Left colon (tissue), 2 donors: ENCODE results near the gene PPDPF. TPM values are rescaled to one million over a fixed set of nuclear protein-coding genes. Genes with fewer than 3 reads are reported as not detected.

Experiments used
- ATAC-seq: fragments of 200-7000 bp; cut with Tn5 transposase; one replicate; pipeline ENCODE4 v1.9.1; 2020; ENCODE audit warnings: mild to moderate bottlenecking, moderate library complexity
- DNase-seq, 2 donors: peaks; one replicate each; pipeline ENCODE4 v3.0.0-alpha.2; 2020
- intact Hi-C, 2 donors: fragments of 100-400 bp; cut with DNase I in 1 of 2; cut with micrococcal nuclease in 1 of 2; formaldehyde crosslinking; loops; one replicate each; pipeline versions ENCODE4 v1.11.2 to v1.14.0; 2022; cut with DNase I, micrococcal nuclease
- total RNA-seq, 2 donors: library from RNA; stranded (reverse); fragmentation: NEBNext Ultra II Directional; extraction: Animal tissue kit (Norgen Biotek cat#: 25700); gene quantifications; one replicate each; pipeline ENCODE4 v1.2.1, GENCODE V29; 2021
- donor health status: DM: no; HTN: no; CAD: no.
- donor health status: DM: yes; HTN: yes; CAD: no.

The PPDPF gene
- total RNA-seq, 2 donors from 2014 or later, result 554 to 564 TPM

- DNase-seq (no peak), ATAC-seq (no peak)
- intact Hi-C loops, result no loop called here
These were observed 2.9 kb upstream of the PPDPF start for GRCh38 chr20:63517376-63518309.

DNA sequence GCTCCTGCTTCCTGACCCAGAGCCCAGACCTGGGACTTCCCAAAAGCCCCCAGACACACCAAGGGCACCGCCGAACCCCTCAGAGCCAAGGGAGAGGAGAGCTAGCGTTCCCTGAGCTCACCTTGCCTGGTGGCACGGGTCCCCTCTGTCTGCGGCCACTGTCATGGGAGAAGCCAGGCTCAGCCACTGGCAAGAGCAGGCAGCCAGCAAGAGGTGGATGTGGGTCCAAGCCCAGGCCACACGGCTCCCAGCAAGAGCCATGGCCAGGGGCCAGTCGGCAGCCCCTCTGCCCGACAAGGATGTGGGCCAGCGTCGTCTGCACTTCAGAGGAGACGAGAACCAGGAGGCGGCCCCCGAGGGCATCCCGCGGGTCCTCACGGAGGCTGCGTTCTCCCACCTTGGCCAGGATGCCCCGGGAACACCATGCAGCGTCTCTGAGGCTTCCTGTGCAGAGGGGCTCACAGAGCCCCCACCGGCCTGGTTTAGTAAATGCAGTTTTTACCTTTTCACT, 2.2 kb upstream of the PPDPF start:
- intact Hi-C loops, result no loop called here
- ATAC-seq (no peak), DNase-seq (peak in 1 of 2 donors; percentile 9)

DNA sequence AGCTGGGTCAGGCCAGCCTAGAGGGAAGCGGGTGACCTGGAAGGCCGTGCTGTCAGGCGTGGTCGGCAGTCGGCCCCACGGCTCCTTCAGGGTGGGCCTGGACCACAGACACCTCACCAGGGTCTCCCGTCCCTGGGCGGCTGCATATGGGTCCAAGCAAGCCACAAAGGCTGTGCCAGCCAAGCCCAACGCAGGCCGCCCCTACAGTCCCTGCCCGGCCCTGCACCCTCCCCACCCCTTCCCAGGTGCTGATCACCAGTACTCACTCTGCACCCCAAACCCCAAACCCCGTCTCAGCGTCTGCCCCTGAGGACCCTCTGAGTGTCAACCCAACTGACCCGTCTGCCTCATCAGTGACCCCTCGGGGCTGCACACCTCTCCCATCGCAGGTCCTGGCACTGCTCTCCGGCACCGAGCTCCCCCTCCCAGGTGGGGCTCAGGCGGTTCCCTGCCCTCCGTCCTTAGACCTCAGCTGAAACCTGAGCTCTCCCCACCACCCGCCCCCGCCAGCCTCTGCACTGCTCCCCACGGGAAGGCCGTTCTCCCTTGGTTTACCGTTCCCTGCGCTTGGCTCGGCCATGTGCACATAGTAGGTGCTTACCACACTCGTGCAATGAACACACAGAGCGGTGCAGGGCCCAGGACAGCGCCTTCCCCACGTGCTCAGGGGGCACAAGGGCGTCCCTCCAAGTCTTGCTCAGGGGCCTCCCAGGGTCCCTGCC, 1.5 kb upstream of the PPDPF start:
- intact Hi-C loops, result no loop called here

DNA sequence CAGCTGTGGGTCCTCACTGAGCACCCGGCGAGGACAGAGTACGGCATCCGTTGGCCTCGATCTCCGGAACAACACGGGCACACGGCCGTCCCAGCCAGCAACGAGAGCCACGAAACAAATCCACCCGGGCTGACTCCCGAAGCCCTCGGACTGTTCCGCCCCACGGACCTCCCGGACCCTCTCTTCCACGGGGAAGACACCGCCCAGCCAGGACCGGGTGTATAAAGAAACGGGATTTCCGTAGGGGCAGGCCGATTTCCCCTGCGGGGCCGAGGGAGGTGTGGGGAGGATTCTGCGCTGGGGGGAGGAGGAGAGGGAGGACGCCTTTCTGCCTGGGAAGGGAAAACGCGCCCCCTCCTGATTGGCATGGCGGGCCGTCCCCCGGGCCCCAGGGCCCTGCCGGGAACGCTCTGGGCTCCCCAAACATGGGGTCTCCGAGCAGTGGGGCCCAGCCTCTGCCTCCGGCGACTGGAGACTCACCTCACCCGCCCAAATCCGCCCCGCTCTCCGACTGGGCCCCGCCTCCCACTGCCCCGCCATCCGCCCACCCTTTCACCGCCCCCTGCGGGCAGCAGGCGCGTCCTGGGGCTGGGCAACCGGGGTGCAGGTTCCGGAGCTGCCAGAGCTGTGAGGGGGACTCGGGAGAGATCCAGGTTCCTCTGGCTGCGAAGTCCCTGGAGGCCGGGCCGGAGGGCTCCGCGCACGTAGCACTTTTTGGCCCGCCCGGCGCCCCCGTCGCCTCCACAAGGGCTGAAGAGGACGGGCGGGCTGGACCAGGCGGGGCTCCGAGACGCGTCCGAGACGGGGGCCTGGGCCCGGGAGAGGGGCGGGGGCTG, 679 bp upstream of the PPDPF start:
- peak; percentile 58 to 76 for DNase-seq
- ATAC-seq, result peak; percentile 34
- intact Hi-C loops, result no loop called here

More for the DNA sequence above, 1.5 kb upstream of the PPDPF start:
- DNase-seq (peak in 1 of 2 donors; percentile 21), ATAC-seq (no peak)

DNA sequence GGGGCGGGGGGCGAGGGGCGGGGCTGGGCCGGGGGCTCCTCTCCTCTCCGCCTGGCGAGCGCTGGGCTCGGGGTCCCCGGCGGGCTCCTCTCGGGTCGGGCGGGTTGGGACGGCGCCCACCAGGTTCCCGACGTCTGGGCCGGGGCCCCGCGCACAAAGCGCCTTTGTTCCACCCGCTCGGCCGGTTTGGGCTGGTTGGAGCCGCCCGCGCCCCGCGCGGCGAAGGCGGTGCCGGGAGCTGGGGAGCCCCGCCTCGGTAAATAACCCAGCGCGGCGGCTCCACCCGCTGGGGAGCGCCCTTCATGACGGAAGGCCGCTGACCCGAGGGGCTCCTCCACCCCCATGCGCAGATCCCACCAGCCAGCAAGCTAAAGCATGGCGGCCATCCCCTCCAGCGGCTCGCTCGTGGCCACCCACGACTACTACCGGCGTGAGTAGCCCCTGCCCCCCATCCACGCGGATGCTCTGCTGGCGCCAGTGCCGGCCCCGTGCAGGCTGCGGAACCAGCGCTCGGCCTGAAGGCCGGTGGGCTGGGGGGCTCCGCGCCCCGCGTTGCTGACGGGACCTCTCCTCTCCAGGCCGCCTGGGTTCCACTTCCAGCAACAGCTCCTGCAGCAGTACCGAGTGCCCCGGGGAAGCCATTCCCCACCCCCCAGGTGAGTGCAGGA, 503 bp downstream of the PPDPF start:
- DNase-seq (peak; percentile 83 to 90), ATAC-seq (peak; percentile 70)
- intact Hi-C loops, result no loop called here

- ATAC-seq, result peak; percentile 4
These were observed 1.0 kb downstream of the PPDPF start for GRCh38 chr20:63521602-63522001.

DNA sequence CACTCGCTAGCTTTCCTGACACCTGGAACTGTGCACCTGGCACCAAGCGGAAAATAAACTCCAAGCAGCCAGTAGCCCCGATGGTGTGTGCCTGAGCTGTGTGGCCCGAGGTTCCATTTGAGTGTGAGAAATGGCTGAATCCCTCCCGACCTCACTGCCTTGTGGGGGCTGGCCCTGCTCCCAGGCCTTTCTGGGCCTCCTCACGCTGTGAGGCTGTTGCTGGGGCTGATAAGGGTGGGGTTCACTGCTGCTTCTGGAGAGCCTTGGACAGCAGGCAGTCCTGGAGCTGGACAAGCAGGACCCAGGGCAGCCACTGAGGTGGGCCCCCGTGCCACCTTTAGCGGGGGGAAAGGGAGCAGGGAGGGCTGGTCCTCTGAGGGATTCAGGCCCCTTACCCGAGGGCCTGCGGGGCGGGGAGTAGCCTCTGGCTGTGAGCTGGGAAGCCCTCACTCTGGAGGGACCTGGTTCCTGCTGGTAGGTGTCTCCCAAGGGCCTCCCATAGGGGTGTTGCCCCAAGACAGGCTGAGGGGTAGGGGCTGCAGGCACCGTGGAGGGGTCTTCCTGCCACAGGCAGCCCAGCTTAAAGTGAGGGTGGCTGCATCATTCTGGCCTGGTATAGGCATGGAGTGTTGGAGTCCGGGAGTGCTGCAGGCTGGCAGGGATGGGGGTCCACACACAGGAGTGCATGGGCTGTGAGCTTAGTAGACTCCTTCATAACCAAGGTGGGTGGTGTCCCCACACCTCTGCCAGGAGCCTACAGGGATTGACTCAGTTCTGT, 1.7 kb downstream of the PPDPF start:
- DNase-seq (no peak), ATAC-seq (no peak)
- intact Hi-C loops, result no loop called here

More at GRCh38 chr20:63521602-63522001, 1.0 kb downstream of the PPDPF start:
- intact Hi-C loops, result no loop called here
- no peak for DNase-seq

GRCh38 chr20:63522981-63523611, 2.5 kb downstream of the PPDPF start:
- no peak for ATAC-seq
- intact Hi-C loops, result no loop called here
- no peak for DNase-seq

DNA sequence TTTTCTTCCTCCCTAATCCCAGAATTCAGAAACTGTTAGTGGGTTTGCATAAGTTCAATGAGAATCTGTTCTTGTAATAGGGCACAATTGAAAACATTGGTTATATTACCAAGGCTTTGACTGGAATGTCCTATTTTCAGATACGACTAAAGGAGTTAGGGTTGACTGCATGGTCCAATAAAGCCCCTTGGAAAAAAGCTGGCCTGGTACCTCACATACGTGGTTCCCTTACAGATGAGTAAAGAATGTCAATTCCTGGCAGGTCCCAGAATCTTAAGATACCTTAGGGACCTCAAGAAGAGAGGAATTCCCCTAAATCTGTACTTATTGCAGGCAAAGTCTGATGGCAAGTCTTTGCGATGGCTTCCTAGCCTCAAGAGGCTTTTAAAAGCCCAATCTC, 4.6 kb downstream of the PPDPF start:
- ATAC-seq (no peak), DNase-seq (no peak)
- intact Hi-C loops, result no loop called here

- ATAC-seq, result peak; percentile 29
- DNase-seq, result peak; percentile 43 to 55
- intact Hi-C loops, result no loop called here
These were observed 5.4 kb downstream of the PPDPF start for GRCh38 chr20:63525971-63526370.

DNA sequence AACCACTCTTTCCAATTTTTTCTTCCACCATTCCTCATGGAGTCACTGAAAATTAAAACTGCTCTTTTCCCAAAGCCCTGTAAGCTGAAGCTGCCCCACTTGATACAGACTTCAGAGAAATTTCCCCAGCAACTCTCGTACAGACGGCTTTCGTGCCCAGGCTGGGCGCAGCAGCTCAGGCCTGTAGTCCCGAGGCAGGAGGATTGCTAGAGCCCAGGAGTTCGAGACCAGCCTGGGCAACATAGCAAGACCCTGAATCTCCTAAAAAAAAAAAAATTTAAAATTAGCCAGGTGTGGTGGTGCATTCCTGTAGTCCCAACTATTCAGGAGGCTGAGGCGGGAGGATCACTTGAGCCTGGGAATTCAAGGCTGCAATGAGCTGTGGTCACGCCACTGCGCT, 6.6 kb downstream of the PPDPF start:
- DNase-seq (no peak), ATAC-seq (no peak)
- intact Hi-C loops, result no loop called here

DNA sequence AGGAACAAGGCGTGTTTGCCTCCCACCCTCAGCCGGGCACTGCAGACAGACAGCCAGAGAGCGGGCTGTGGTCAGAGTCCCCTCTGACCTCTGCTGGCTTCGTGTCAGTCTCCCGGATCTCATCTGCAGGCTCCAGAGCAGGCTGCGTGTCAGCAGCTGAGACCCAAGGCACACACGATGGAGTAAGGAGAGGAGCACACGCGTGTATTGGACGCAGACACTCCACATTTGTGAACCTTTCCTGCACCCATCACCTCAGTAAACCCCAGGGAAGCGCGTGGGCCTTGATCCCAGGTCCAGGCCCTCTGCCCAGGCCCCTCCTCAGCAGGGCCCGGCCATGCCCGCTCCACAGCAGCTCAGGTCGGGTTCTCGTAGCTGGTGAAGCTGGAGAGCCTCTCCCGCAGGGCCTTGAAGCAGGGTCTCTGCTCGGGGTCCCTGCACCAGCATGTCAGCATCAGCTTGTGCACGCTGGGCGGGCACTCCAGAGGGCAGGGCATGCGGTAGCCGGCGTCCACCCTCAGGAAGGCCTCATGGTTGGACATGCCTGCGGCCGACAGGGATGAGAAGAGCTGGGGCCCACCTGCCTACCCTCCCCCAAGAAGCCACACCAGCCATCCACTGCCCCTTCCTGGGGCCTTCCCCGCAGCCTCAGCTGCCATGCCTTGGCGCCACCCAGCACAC, 8.8 kb downstream of the PPDPF start:
- intact Hi-C loops, result no loop called here
- ATAC-seq, result no peak
- peak in 1 of 2 donors; percentile 10 for DNase-seq

DNA sequence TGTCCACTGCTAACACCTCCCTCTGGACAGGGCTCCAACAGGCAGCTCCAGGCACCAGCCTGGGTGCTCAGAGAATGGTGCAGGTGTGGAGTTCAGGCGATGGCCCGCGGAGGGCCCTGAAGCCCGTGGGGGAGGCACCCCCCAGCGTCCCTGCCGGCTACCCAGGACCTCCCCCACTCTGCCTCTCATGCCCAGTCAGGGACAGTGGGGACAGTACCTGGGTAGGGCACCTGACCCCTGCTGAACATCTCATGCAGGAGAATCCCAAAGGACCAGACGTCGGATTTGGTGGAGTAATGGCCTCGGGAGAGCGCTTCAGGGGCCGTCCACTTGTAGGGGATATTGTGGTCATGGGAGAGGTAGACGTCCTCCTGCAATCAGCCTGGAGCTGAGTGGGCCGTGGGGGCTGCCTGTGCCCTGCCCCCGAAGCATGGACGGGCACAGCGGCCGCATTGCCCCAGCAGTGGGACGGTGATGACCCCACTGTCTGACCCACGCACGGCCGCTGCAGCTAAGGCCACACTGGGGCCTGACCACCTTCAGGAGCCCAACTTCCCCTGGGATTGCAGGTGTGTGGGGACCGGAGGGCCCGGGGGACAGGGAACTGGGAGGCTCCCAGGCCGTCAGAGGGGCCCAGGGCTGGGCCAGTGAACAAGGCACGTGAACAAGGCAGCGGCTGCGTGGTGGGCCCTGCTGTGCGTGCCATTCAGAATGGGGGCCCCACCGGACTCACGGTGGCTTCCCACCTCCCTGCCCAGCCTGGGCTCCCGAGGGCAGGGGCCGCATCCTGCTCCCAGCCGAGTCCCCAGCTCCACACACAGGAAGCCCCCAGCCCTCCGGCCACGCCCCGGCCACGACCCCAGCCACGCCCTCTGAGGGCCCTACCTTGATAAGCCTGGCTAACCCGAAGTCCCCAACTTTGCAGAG, 9.6 kb downstream of the PPDPF start:
- intact Hi-C loops, result loop anchor here in 1 of 2 donors (10.0 kb wide), 1 partner anchor 445 kb away; the partner anchor contains the start of gene SAMD10
- no peak for ATAC-seq
- no peak for DNase-seq

DNA sequence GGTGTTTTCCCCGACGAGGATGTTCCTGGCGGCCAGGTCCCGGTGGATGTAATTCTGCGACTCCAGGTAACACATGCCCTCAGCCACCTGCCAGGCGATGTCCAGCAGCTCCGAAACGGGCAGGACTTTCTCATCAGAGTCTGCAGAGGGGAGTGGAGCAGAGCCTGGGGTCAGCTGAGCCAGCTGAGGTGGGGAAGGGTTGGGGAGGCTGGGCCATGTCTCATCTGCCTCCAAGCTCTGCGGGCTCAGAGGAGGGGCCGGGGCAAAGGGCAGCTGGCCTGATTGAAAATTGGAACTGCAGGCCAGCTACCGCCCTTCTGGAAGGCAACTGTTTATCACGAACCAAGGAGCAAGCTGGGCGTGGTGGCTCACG, 10.2 kb downstream of the PPDPF start:
- DNase-seq (peak; percentile 75 to 77), ATAC-seq (peak; percentile 41)
- intact Hi-C loops, result loop anchor here in 1 of 2 donors (10.0 kb wide), 1 partner anchor 444 kb away; the partner anchor contains the start of gene SAMD10

DNA sequence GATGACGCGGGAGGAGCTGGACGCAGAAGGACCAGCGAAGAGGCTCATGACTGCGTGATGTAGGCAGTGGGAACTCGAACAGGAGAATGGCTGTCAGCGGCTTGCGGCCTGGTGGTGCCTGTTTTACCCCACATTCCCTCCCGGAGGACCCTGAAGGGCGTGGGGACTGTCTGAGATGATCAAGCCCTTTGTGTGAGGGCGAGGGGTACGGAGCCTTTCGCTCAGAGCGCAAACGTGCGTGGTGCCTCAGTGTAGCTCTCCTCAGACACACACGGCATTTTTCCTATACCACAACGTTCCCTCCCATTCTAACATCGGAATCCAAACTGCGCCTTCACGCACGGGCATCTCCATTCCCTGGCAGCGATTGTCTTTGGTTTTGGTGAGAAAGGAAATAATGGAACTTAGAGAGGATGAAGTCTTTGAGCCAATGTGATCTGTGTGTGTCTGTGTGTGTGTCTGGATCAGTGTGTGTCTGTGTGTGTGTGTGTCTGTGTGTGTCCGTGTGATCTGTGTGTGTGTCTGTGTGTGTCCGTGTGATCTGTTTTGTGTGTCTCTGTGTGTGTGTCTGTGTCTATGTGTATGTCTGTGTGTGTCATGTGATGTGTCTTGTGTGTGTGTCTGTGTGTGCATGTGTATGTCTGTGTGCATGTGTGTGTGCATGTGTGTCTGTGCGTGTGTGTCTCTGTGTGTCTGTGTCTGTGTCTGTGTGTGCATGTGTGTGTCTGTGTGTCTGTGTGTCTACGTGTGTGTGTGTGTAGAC, 11.3 kb downstream of the PPDPF start:
- peak; percentile 10 to 21 for DNase-seq
- no peak for ATAC-seq
- intact Hi-C loops, result loop anchor here in 1 of 2 donors (10.0 kb wide), 1 partner anchor 443 kb away; the partner anchor contains the start of gene SAMD10
